Measurements from ENCODE around the gene STEAP3.

GRCh38 chr2:119276864-119277263 is 53.2 kb downstream of the STEAP3 start:
- TF ChIP-seq TP53 (CRISPR knock-in tag; IDR thresholded peaks at IDR 0.05) (no peak), PRDM15 (CRISPR knock-in tag; IDR thresholded peaks at IDR 0.05) (no peak), GABPB1 (CRISPR knock-in tag; IDR thresholded peaks at IDR 0.05) (no peak), ZNF263 (CRISPR knock-in tag; IDR thresholded peaks at IDR 0.05; ENCODE audit: low read depth) (no peak), ZNF416 (CRISPR knock-in tag; IDR thresholded peaks at IDR 0.05) (no peak), ZNF532 (CRISPR knock-in tag; IDR thresholded peaks at IDR 0.05; ENCODE audit: borderline replicate concordance) (no peak), STAT6 (CRISPR knock-in tag; conservative IDR thresholded peaks at IDR 0.05; ENCODE audit: low read depth) (no peak)
- TF ChIP-seq, protein P1, sequence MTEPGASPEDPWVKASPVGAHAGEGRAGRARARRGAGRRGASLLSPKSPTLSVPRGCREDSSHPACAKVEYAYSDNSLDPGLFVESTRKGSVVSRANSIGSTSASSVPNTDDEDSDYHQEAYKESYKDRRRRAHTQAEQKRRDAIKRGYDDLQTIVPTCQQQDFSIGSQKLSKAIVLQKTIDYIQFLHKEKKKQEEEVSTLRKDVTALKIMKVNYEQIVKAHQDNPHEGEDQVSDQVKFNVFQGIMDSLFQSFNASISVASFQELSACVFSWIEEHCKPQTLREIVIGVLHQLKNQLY (CRISPR knock-in tag; IDR thresholded peaks at IDR 0.05) = no peak
- TF ChIP-seq, protein P2, sequence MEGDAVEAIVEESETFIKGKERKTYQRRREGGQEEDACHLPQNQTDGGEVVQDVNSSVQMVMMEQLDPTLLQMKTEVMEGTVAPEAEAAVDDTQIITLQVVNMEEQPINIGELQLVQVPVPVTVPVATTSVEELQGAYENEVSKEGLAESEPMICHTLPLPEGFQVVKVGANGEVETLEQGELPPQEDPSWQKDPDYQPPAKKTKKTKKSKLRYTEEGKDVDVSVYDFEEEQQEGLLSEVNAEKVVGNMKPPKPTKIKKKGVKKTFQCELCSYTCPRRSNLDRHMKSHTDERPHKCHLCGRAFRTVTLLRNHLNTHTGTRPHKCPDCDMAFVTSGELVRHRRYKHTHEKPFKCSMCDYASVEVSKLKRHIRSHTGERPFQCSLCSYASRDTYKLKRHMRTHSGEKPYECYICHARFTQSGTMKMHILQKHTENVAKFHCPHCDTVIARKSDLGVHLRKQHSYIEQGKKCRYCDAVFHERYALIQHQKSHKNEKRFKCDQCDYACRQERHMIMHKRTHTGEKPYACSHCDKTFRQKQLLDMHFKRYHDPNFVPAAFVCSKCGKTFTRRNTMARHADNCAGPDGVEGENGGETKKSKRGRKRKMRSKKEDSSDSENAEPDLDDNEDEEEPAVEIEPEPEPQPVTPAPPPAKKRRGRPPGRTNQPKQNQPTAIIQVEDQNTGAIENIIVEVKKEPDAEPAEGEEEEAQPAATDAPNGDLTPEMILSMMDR (IDR thresholded peaks at IDR 0.05) = no peak
- TF ChIP-seq, protein P3, sequence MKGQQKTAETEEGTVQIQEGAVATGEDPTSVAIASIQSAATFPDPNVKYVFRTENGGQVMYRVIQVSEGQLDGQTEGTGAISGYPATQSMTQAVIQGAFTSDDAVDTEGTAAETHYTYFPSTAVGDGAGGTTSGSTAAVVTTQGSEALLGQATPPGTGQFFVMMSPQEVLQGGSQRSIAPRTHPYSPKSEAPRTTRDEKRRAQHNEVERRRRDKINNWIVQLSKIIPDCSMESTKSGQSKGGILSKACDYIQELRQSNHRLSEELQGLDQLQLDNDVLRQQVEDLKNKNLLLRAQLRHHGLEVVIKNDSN (CRISPR knock-in tag; IDR thresholded peaks at IDR 0.05) = no peak
